HG03565 (cell line): Measurements from ENCODE around the gene TARBP1.
"Not testable (repeated sequence)": the region's sequence is repeated elsewhere in the genome, so short reads cannot be mapped to it uniquely, and the experiment has no call there.

Experiments
- ATAC-seq: cut with Tn5 transposase; IDR thresholded peaks from one replicate; pipeline ENCODE4 v1.9.1; 2021; ENCODE audit warnings: mild to moderate bottlenecking, moderate library complexity; ENCODE audit not compliant: unreplicated experiment

TARBP1 gene

GRCh38 chr1:234478481-234479309 lies at the start of gene TARBP1:
TARBP1 (minus strand) TSS chr1:234479179; CDS start chr1:234479103, 76 bp downstream.
- ATAC-seq, result peak; percentile 48

- ATAC-seq, result no peak
These were observed 49.3 kb upstream of the TARBP1 start for GRCh38 chr1:234528074-234528865.

- ATAC-seq, result no peak
These were observed 48.4 kb upstream of the TARBP1 start for GRCh38 chr1:234527346-234527745.

- no peak for ATAC-seq
These were observed 47.9 kb upstream of the TARBP1 start for GRCh38 chr1:234526922-234527321.

GRCh38 chr1:234525099-234525799 lies 46.3 kb upstream of the TARBP1 start:
- no peak for ATAC-seq

- no peak for ATAC-seq
These were observed 42.9 kb upstream of the TARBP1 start for GRCh38 chr1:234521836-234522235.

- no peak for ATAC-seq
These were observed 42.2 kb upstream of the TARBP1 start for GRCh38 chr1:234520908-234521817.

GRCh38 chr1:234519506-234519905 lies 40.5 kb upstream of the TARBP1 start:
- ATAC-seq, result no peak

GRCh38 chr1:234518876-234519275 lies 39.9 kb upstream of the TARBP1 start:
- ATAC-seq, result no peak

- ATAC-seq, result not testable (repeated sequence)
These were observed 39.1 kb upstream of the TARBP1 start for GRCh38 chr1:234518086-234518485.

- ATAC-seq, result no peak
These were observed 38.3 kb upstream of the TARBP1 start for GRCh38 chr1:234517110-234517802.

GRCh38 chr1:234515821-234516241 lies 36.9 kb upstream of the TARBP1 start:
- no peak for ATAC-seq

GRCh38 chr1:234515411-234515810 lies 36.4 kb upstream of the TARBP1 start:
- no peak for ATAC-seq

- no peak for ATAC-seq
These were observed 33.5 kb upstream of the TARBP1 start for GRCh38 chr1:234512451-234512861.

- ATAC-seq, result no peak
These were observed 30.7 kb upstream of the TARBP1 start for GRCh38 chr1:234509457-234510328.

GRCh38 chr1:234507626-234508387 lies 28.8 kb upstream of the TARBP1 start:
- no peak for ATAC-seq

- no peak for ATAC-seq
These were observed 28.1 kb upstream of the TARBP1 start for GRCh38 chr1:234507089-234507488.

- no peak for ATAC-seq
These were observed 26.8 kb upstream of the TARBP1 start for GRCh38 chr1:234505769-234506102.
